Prostate gland (tissue), 2 donors: ENCODE data around the gene MRTFB.

Experiments used
- CTCF ChIP-seq, 4 experiments: fragments of 200-600 bp in 2 of 4; fragments of 450-650 bp in 2 of 4; sonication (generic) in 2 of 4; IDR thresholded peaks; 1 replicate in 3 of 4; 2 replicates in 1 of 4; pipeline ENCODE4 v1.5.1; 2016 to 2019; ENCODE audit warnings: antibody characterized with exemption in 4 of 4, mild to moderate bottlenecking in 2 of 4, moderate library complexity in 2 of 4
- POLR2A ChIP-seq: fragments of 450-650 bp; IDR thresholded peaks from one replicate; pipeline ENCODE4 v1.6.1; 2016; ENCODE audit warnings: antibody characterized with exemption, mild to moderate bottlenecking

- TF ChIP-seq POLR2A (no peak), CTCF (IDR thresholded peaks at IDR 0.05) (no peak)
Measured at GRCh38 chr16:14148016-14148415, 76.9 kb downstream of the MRTFB start.
